ENCODE data around the gene FHL2. TPM values are rescaled to one million over a fixed set of nuclear protein-coding genes. Genes with fewer than 3 reads are reported as not detected.
"Not testable (repeated sequence)": the region's sequence is repeated elsewhere in the genome, so short reads cannot be mapped to it uniquely, and the experiment has no call there.

The FHL2 gene
- total RNA-seq, 2 experiments from 2014 or later, result 1.3 to 1.5 TPM

- POLR2A ChIA-PET, result interaction anchor here (1.0 to 1.9 kb wide), 2 partner anchors 10 to 12 kb away, joined by 3 to 16 read pairs; partner anchors contain the start of gene C2orf49
- Mint-ChIP-seq H3K36me3 (peaks cover 3% of the 10 kb centered on the region), H3K27me3 (no peaks in the 10 kb centered on the region), H3K9me3 (no peaks in the 10 kb centered on the region), H3K4me3 (peak overlapping the region; percentile 97), H3K4me1 (ENCODE audit: low read depth) (peaks cover 52% of the 10 kb centered on the region), H3K27ac (peak overlapping the region; percentile 33)
- intact Hi-C loops (cut with micrococcal nuclease), result loop anchor here (2.0 kb wide), 1 partner anchor 41 kb away; no protein-coding TSS in a partner anchor
- no peak for DNase-seq
- CTCF ChIA-PET, result interaction anchor here (0.6 to 1.2 kb wide), 4 partner anchors 10 to 1255 kb away, joined by 3 to 5 read pairs (median 4); partner anchors contain the start of gene C2orf49
Measured at GRCh38 chr2:105327690-105328089, 71.2 kb downstream of the FHL2 start.

- H3K36me3 Mint-ChIP-seq; H3K27ac Mint-ChIP-seq; H3K9me3 Mint-ChIP-seq; H3K4me3 Mint-ChIP-seq; intact Hi-C loops (cut with micrococcal nuclease); POLR2A ChIA-PET; H3K27me3 Mint-ChIP-seq; DNase-seq: not testable (repeated sequence)
- CTCF ChIA-PET, result interaction anchor here (0.6 to 1.0 kb wide), 2 partner anchors 33 to 90 kb away, joined by 3 to 4 read pairs; no protein-coding TSS in a partner anchor
- peaks cover 57% of the 10 kb centered on the region for H3K4me1 Mint-ChIP-seq (ENCODE audit: low read depth)
Measured at GRCh38 chr2:105327271-105327670, 71.6 kb downstream of the FHL2 start.

- Mint-ChIP-seq H3K4me1 (ENCODE audit: low read depth) (peaks cover 54% of the 10 kb centered on the region), H3K27me3 (no peaks in the 10 kb centered on the region), H3K36me3 (peaks cover 4% of the 10 kb centered on the region), H3K27ac (no peak overlapping the region), H3K4me3 (no peak overlapping the region), H3K9me3 (no peaks in the 10 kb centered on the region)
- POLR2A ChIA-PET, result no interaction called here
- DNase-seq, result no peak
- CTCF ChIA-PET, result no interaction called here
- intact Hi-C loops (cut with micrococcal nuclease), result no loop called here
Measured at GRCh38 chr2:105325389-105325963, 73.4 kb downstream of the FHL2 start.

DNA sequence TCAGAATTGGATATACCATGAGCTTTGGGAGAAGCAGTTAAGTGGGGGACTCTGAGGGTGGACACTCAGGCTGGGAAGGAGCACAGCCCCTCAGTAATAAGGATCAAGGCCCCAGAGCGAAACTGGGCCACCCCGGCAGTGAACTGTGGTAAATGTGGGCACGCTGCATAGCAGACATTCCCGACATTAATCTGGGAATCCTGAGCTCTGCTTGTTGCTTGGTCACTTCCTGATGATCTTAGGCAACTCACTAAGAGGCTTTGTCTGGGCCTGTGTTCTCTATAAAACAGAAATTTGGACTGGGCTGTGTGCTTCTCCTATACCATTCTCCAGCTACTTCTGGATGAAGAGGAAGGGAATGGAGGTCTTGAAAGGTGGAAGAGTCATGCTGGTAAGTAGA lies 74.1 kb downstream of the FHL2 start:
- peaks cover 49% of the 10 kb centered on the region for H3K4me1 Mint-ChIP-seq (ENCODE audit: low read depth)

GRCh38 chr2:105324101-105324500 lies 74.8 kb downstream of the FHL2 start:
- DNase-seq, result no peak
- Mint-ChIP-seq H3K9me3 (no peaks in the 10 kb centered on the region), H3K4me3 (no peak overlapping the region), H3K27me3 (no peaks in the 10 kb centered on the region), H3K4me1 (ENCODE audit: low read depth) (peaks cover 47% of the 10 kb centered on the region), H3K27ac (no peak overlapping the region), H3K36me3 (peaks cover 4% of the 10 kb centered on the region)
- intact Hi-C loops (cut with micrococcal nuclease), result no loop called here
- ChIA-PET POLR2A (no interaction called here), CTCF (no interaction called here)

More for the DNA sequence above, 74.1 kb downstream of the FHL2 start:
- intact Hi-C loops (cut with micrococcal nuclease), result no loop called here
- no peaks in the 10 kb centered on the region for H3K27me3 Mint-ChIP-seq
- CTCF ChIA-PET, result no interaction called here
- POLR2A ChIA-PET, result no interaction called here
- DNase-seq, result no peak
- H3K36me3 Mint-ChIP-seq, result peaks cover 4% of the 10 kb centered on the region
- H3K9me3 Mint-ChIP-seq, result no peaks in the 10 kb centered on the region
- no peak overlapping the region for H3K27ac Mint-ChIP-seq
- H3K4me3 Mint-ChIP-seq, result no peak overlapping the region

DNA sequence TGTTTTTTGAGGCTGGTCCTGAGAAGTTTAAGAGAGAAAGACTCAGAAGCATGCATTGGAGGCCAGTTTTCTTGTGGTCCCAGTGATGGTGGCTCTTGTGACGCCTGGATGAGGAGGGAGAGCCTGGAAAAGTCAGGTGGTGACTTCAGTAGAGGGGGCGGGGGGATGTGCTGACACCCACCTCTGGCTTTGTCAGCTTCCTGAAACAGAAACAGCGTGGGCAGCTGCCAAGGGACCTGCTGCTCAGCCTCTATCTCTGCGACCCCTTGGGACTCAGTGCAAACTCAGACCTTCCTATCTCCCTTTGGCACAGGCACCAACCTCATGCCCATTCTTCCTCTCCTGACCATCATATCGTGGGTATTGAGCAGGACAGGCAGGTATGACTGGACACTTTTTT lies 75.7 kb downstream of the FHL2 start:
- CTCF ChIA-PET, result no interaction called here
- POLR2A ChIA-PET, result no interaction called here
- Mint-ChIP-seq H3K4me1 (ENCODE audit: low read depth) (peaks cover 43% of the 10 kb centered on the region), H3K27me3 (no peaks in the 10 kb centered on the region), H3K27ac (peak overlapping the region; percentile 33), H3K4me3 (no peak overlapping the region), H3K36me3 (peaks cover 4% of the 10 kb centered on the region), H3K9me3 (no peaks in the 10 kb centered on the region)
- no peak for DNase-seq
- intact Hi-C loops (cut with micrococcal nuclease), result no loop called here

DNA sequence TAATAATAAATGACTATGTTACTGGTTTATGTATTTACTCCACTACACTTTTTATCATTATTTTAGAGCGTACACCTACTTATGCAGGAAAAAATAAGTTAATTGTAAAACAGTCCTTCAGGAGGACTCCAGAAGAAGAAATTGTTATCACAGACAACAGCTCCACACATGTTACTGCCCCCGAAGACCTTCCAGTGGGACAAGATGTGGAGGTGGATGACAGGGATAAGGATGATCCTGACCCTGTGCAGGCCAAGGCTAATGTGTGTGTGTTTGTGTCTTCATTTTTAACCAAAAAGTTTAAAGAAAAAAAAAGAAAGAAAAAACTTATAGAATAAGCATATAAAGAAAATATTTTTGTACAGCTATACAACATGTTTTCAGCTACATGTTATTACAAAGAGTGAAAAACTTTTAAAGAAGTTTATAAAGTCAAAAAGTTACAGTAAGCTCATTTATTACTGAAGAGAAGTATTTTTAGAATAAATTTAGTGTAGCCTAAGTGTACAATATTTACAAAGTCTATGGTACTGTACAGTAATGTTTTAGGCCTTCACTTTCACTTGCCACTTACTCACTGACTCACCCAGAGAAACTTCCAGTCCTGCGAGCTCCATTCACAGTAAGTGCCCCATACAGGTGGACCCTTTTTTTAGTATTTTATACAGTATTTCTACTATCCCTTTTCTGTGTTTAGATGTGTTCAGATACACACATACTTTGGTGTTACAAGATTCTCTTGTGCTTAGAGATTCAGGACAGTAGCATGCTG lies 76.8 kb downstream of the FHL2 start:
- CTCF ChIA-PET, result interaction anchor here (0.7 kb wide), 1 partner anchor 11 kb away, joined by 3 read pairs; no protein-coding TSS in a partner anchor
- Mint-ChIP-seq H3K4me1 (ENCODE audit: low read depth) (peaks cover 34% of the 10 kb centered on the region), H3K36me3 (peaks cover 7% of the 10 kb centered on the region), H3K27me3 (no peaks in the 10 kb centered on the region), H3K4me3 (no peak overlapping the region), H3K27ac (no peak overlapping the region), H3K9me3 (no peaks in the 10 kb centered on the region)
- intact Hi-C loops (cut with micrococcal nuclease), result no loop called here
- DNase-seq, result no peak
- POLR2A ChIA-PET, result no interaction called here

DNA sequence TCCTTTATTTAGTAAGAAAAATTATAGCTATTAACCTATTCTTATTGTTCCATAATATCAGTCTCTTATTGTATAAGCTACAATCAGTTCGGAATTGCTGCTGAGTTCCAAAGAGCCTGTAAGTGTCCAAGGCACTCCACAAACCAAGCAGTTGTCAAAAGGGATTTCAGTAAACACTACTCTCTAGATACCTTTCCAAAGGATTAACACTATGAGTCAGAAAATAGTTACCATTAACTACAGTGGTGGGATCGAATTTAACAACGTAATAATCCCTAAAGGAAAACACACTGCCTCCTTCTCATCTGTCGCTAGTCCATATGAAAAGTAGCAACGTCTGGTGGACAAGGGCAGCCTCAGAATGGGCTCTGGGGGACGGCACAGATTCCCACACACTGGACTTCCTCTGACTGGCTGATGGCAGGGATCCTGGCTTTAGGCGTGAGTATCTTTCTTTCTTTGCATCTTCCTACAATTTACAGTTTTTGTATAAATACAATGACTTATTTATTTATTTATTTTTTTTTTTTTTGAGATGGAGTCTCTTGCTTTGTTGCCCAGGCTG lies 78.1 kb downstream of the FHL2 start:
- no peaks in the 10 kb centered on the region for H3K9me3 Mint-ChIP-seq
- H3K27ac Mint-ChIP-seq, result no peak overlapping the region
- H3K36me3 Mint-ChIP-seq, result peaks cover 7% of the 10 kb centered on the region
- ChIA-PET POLR2A (no interaction called here), CTCF (interaction anchor here (1.1 to 1.2 kb wide), 2 partner anchors 11 to 33 kb away, joined by 3 read pairs; no protein-coding TSS in a partner anchor)
- H3K4me3 Mint-ChIP-seq, result no peak overlapping the region
- no peak for DNase-seq
- peaks cover 34% of the 10 kb centered on the region for H3K4me1 Mint-ChIP-seq (ENCODE audit: low read depth)
- intact Hi-C loops (cut with micrococcal nuclease), result no loop called here
- H3K27me3 Mint-ChIP-seq, result no peaks in the 10 kb centered on the region

DNA sequence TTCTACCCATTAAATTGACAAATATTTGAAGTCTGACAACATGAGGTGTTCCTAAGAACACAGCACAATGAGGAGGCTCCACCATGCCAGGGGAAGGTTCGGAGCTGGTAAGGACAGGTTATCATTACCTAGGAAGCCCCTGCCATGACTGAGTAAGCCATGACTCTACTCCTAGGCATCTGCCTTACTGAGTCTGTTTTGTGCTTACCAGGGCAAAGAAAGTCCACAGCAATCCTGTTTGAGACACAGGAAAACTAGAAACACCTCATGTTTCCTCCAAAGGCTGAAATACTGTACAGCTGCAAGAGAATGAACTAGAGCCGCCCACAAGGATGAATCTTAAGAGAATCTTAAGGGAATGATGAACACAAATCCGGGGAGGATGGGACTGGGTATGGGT lies 80.9 kb downstream of the FHL2 start:
- ChIA-PET POLR2A (no interaction called here), CTCF (no interaction called here)
- H3K27ac Mint-ChIP-seq, result no peak overlapping the region
- DNase-seq, result no peak
- H3K36me3 Mint-ChIP-seq, result peaks cover 8% of the 10 kb centered on the region
- H3K9me3 Mint-ChIP-seq, result no peaks in the 10 kb centered on the region
- intact Hi-C loops (cut with micrococcal nuclease), result no loop called here
- peaks cover 25% of the 10 kb centered on the region for H3K4me1 Mint-ChIP-seq (ENCODE audit: low read depth)
- H3K4me3 Mint-ChIP-seq, result no peak overlapping the region
- no peaks in the 10 kb centered on the region for H3K27me3 Mint-ChIP-seq

GRCh38 chr2:105315314-105315713 lies 83.5 kb downstream of the FHL2 start:
- CTCF ChIA-PET, result no interaction called here
- H3K4me1 Mint-ChIP-seq (ENCODE audit: low read depth), result peaks cover 19% of the 10 kb centered on the region
- no peak for DNase-seq
- H3K27ac Mint-ChIP-seq, result no peak overlapping the region
- H3K9me3 Mint-ChIP-seq, result no peaks in the 10 kb centered on the region
- intact Hi-C loops (cut with micrococcal nuclease), result no loop called here
- peaks cover 4% of the 10 kb centered on the region for H3K36me3 Mint-ChIP-seq
- POLR2A ChIA-PET, result interaction anchor here (1.1 kb wide), 1 partner anchor 13 kb away, joined by 3 read pairs; no protein-coding TSS in a partner anchor
- H3K4me3 Mint-ChIP-seq, result no peak overlapping the region
- H3K27me3 Mint-ChIP-seq, result no peaks in the 10 kb centered on the region

DNA sequence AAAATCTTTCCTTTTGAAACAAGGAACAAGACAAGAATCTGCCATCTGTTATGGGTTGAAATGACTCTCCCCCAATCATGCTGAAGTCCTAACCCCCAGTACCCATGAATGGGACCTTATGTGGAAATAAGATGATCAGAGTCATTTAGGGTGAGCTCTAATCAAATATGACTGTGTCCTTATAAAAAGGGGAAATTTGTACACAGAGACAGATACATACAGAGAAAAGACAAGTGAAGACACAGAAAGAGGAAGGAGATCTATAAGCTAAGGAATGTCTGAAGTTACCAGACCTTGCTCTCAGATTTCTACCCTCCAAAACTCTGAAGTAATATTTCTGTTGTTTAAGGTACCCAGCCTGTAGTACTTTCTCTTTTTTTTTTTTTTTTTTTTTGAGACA lies 85.0 kb downstream of the FHL2 start:
- H3K27me3 Mint-ChIP-seq, result no peaks in the 10 kb centered on the region
- DNase-seq, result no peak
- ChIA-PET CTCF (no interaction called here), POLR2A (no interaction called here)
- H3K27ac Mint-ChIP-seq, result no peak overlapping the region
- peaks cover 6% of the 10 kb centered on the region for H3K36me3 Mint-ChIP-seq
- no peaks in the 10 kb centered on the region for H3K9me3 Mint-ChIP-seq
- no peak overlapping the region for H3K4me3 Mint-ChIP-seq
- intact Hi-C loops (cut with micrococcal nuclease), result no loop called here
- H3K4me1 Mint-ChIP-seq (ENCODE audit: low read depth), result peaks cover 18% of the 10 kb centered on the region
